Stimulated activated CD8-positive, alpha-beta memory T cell treated with anti-CD3 and anti-CD28 coated beads, Interleukin-15, amount 100 ng/mL, for 24 hours (primary cell): Measurements from ENCODE around the gene NPFFR2.
"Not testable (repeated sequence)": the region's sequence is repeated elsewhere in the genome, so short reads cannot be mapped to it uniquely, and the experiment has no call there.

Experiments used
- DNase-seq: peaks from one replicate; pipeline ENCODE4 v3.0.0-alpha.2; 2020; ENCODE audit warnings: low read depth

NPFFR2 gene

GRCh38 chr4:72031868-72032608 is at the start of gene NPFFR2:
Gene NPFFR2, plus strand, starts transcription at chr4:72032000. Its CDS starts 96,592 bp downstream, at chr4:72128592.
- no peak for DNase-seq

GRCh38 chr4:71992571-71993312 is 39.1 kb upstream of the NPFFR2 start:
- no peak for DNase-seq

GRCh38 chr4:71994559-71994958 is 37.2 kb upstream of the NPFFR2 start:
- DNase-seq = no peak

GRCh38 chr4:71995297-71995696 is 36.5 kb upstream of the NPFFR2 start:
- no peak for DNase-seq

GRCh38 chr4:72006586-72006985 is 25.2 kb upstream of the NPFFR2 start:
- no peak for DNase-seq

- no peak for DNase-seq
These were observed 19.9 kb upstream of the NPFFR2 start for GRCh38 chr4:72011906-72012305.

- no peak for DNase-seq
These were observed 15.8 kb upstream of the NPFFR2 start for GRCh38 chr4:72016011-72016410.

- no peak for DNase-seq
These were observed 12.1 kb upstream of the NPFFR2 start for GRCh38 chr4:72019688-72020087.

GRCh38 chr4:72022553-72022952 is 9.2 kb upstream of the NPFFR2 start:
- DNase-seq = no peak

GRCh38 chr4:72055566-72055965 is 23.8 kb downstream of the NPFFR2 start:
- DNase-seq = no peak

- DNase-seq = no peak
These were observed 31.9 kb downstream of the NPFFR2 start for GRCh38 chr4:72063726-72064125.

- no peak for DNase-seq
These were observed 35.3 kb downstream of the NPFFR2 start for GRCh38 chr4:72067051-72067450.

- no peak for DNase-seq
These were observed 42.0 kb downstream of the NPFFR2 start for GRCh38 chr4:72073816-72074215.

GRCh38 chr4:72076562-72076961 is 44.8 kb downstream of the NPFFR2 start:
- DNase-seq = no peak

- no peak for DNase-seq
These were observed 45.5 kb downstream of the NPFFR2 start for GRCh38 chr4:72077346-72077745.

GRCh38 chr4:72084587-72085011 is 52.8 kb downstream of the NPFFR2 start:
- no peak for DNase-seq

GRCh38 chr4:72090606-72091005 is 58.8 kb downstream of the NPFFR2 start:
- DNase-seq = not testable (repeated sequence)

- no peak for DNase-seq
These were observed 62.4 kb downstream of the NPFFR2 start for GRCh38 chr4:72094059-72094797.

GRCh38 chr4:72107456-72107855 is 75.7 kb downstream of the NPFFR2 start:
- DNase-seq = no peak

- no peak for DNase-seq
These were observed 77.6 kb downstream of the NPFFR2 start for GRCh38 chr4:72109364-72109763.

- DNase-seq = no peak
These were observed 78.2 kb downstream of the NPFFR2 start for GRCh38 chr4:72109959-72110497.

- no peak for DNase-seq
These were observed 79.1 kb downstream of the NPFFR2 start for GRCh38 chr4:72110886-72111285.
